HepG2 (cell line): ENCODE measurements around the gene SPTBN2.

Source experiments
- CBX1 ChIP-seq: IDR thresholded peaks from one replicate; pipeline ENCODE4 v1.6.1; 2016; ENCODE audit warnings: antibody characterized with exemption, low read depth
- CTCF ChIP-seq: sonication (generic); formaldehyde crosslinking; IDR thresholded peaks from 2 replicates; pipeline ENCODE4 v1.5.0; 2020; ENCODE audit warnings: mild to moderate bottlenecking, missing genetic modification reagents, moderate library complexity
- MEIS1 ChIP-seq: sonication (generic); formaldehyde crosslinking; IDR thresholded peaks from 2 replicates; pipeline ENCODE4 v1.9.0; 2021; ENCODE audit warnings: mild to moderate bottlenecking, missing genetic modification reagents, moderate library complexity, borderline replicate concordance
- NRL ChIP-seq: sonication (generic); formaldehyde crosslinking; IDR thresholded peaks from 2 replicates; pipeline ENCODE4 v1.5.0; 2020; ENCODE audit warnings: missing genetic modification reagents, mild to moderate bottlenecking, moderate library complexity, borderline replicate concordance
- POLR2AphosphoS5 ChIP-seq: IDR thresholded peaks from 2 replicates; pipeline ENCODE4 v1.6.1; 2012; ENCODE audit warnings: low read depth, low read length
- TFE3 ChIP-seq: IDR thresholded peaks from 2 replicates; pipeline ENCODE4 v1.6.1; 2016
- ZKSCAN1 ChIP-seq: fragments of 150-350 bp; IDR thresholded peaks from 2 replicates; pipeline ENCODE4 v1.6.1; 2014; ENCODE audit warnings: low read length
- ZNF577 ChIP-seq: sonication (generic); formaldehyde crosslinking; IDR thresholded peaks from 2 replicates; pipeline ENCODE4 v1.4.0; 2020; ENCODE audit warnings: mild to moderate bottlenecking, low read depth, missing genetic modification reagents, borderline replicate concordance
- ZNF704 ChIP-seq: sonication (generic); formaldehyde crosslinking; IDR thresholded peaks from 2 replicates; pipeline ENCODE4 v1.8.1; 2023; ENCODE audit warnings: mild to moderate bottlenecking, inconsistent platforms, moderate library complexity, missing genetic modification reagents, borderline replicate concordance
- TF ChIP-seq, protein P1 (sequence below): sonication (generic); formaldehyde crosslinking; IDR thresholded peaks from 2 replicates; pipeline ENCODE4 v1.4.0; 2020; ENCODE audit warnings: missing genetic modification reagents
- TF ChIP-seq, protein P2 (sequence below): sonication (generic); formaldehyde crosslinking; IDR thresholded peaks from 2 replicates; pipeline ENCODE4 v1.4.0; 2020; ENCODE audit warnings: missing genetic modification reagents

DNA sequence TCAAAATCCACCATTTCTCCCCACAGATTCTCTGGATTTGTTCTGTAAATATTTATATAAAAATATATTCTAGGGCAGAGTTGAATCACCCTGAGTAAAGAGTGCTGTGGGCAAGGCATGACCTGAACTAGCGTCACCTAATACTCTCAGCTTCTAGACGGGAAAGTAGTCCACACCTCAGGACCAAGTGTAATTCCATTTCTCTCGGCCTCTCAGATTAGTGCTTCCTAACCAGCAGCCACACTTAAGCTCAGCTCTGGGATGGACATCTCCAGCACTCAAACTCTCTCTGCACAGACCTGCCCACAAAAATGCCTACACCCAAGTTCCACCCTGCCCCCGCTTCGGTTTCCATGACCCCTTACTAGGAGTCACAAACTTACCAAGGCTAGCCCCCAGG, 5.3 kb downstream of the SPTBN2 start:
- no peak for TF ChIP-seq NRL (CRISPR knock-in tag)
- no peak for TF ChIP-seq ZKSCAN1
- TF ChIP-seq POLR2AphosphoS5, result no peak
- TF ChIP-seq TFE3, result no peak
- TF ChIP-seq, protein P1, sequence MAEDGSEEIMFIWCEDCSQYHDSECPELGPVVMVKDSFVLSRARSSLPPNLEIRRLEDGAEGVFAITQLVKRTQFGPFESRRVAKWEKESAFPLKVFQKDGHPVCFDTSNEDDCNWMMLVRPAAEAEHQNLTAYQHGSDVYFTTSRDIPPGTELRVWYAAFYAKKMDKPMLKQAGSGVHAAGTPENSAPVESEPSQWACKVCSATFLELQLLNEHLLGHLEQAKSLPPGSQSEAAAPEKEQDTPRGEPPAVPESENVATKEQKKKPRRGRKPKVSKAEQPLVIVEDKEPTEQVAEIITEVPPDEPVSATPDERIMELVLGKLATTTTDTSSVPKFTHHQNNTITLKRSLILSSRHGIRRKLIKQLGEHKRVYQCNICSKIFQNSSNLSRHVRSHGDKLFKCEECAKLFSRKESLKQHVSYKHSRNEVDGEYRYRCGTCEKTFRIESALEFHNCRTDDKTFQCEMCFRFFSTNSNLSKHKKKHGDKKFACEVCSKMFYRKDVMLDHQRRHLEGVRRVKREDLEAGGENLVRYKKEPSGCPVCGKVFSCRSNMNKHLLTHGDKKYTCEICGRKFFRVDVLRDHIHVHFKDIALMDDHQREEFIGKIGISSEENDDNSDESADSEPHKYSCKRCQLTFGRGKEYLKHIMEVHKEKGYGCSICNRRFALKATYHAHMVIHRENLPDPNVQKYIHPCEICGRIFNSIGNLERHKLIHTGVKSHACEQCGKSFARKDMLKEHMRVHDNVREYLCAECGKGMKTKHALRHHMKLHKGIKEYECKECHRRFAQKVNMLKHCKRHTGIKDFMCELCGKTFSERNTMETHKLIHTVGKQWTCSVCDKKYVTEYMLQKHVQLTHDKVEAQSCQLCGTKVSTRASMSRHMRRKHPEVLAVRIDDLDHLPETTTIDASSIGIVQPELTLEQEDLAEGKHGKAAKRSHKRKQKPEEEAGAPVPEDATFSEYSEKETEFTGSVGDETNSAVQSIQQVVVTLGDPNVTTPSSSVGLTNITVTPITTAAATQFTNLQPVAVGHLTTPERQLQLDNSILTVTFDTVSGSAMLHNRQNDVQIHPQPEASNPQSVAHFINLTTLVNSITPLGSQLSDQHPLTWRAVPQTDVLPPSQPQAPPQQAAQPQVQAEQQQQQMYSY, result no peak
- TF ChIP-seq CTCF (CRISPR knock-in tag), result no peak
- TF ChIP-seq ZNF577 (CRISPR knock-in tag), result no peak
- no peak for TF ChIP-seq MEIS1 (CRISPR knock-in tag)
- TF ChIP-seq CBX1, result no peak
- TF ChIP-seq, protein P2, sequence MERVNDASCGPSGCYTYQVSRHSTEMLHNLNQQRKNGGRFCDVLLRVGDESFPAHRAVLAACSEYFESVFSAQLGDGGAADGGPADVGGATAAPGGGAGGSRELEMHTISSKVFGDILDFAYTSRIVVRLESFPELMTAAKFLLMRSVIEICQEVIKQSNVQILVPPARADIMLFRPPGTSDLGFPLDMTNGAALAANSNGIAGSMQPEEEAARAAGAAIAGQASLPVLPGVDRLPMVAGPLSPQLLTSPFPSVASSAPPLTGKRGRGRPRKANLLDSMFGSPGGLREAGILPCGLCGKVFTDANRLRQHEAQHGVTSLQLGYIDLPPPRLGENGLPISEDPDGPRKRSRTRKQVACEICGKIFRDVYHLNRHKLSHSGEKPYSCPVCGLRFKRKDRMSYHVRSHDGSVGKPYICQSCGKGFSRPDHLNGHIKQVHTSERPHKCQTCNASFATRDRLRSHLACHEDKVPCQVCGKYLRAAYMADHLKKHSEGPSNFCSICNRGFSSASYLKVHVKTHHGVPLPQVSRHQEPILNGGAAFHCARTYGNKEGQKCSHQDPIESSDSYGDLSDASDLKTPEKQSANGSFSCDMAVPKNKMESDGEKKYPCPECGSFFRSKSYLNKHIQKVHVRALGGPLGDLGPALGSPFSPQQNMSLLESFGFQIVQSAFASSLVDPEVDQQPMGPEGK (CRISPR knock-in tag), result no peak
- TF ChIP-seq ZNF704, result no peak
